ENCODE measurements around the gene SPEN.

The SPEN gene

GRCh38 chr1:15928971-15929965 is 81.8 kb downstream of the SPEN start:
- no peak overlapping the region for H3K4me3 ChIP-seq (ENCODE audit: low read length)
- no peak for DNase-seq (ENCODE audit: low read depth)
- no peak for TF ChIP-seq CTCF (conservative IDR thresholded peaks at IDR 0.05; ENCODE audit: low read depth, low read length)

GRCh38 chr1:15931401-15931800 is 83.9 kb downstream of the SPEN start:
- DNase-seq (ENCODE audit: low read depth), result no peak
- no peak for TF ChIP-seq CTCF (conservative IDR thresholded peaks at IDR 0.05; ENCODE audit: low read depth, low read length)
- H3K4me3 ChIP-seq (ENCODE audit: low read length), result no peak overlapping the region

GRCh38 chr1:15931884-15932283 is 84.4 kb downstream of the SPEN start:
- no peak overlapping the region for H3K4me3 ChIP-seq (ENCODE audit: low read length)
- TF ChIP-seq CTCF (conservative IDR thresholded peaks at IDR 0.05; ENCODE audit: low read depth, low read length), result no peak
- DNase-seq (ENCODE audit: low read depth), result no peak

GRCh38 chr1:15932612-15933011 is 85.1 kb downstream of the SPEN start:
- no peak for TF ChIP-seq CTCF (conservative IDR thresholded peaks at IDR 0.05; ENCODE audit: low read depth, low read length)
- DNase-seq (ENCODE audit: low read depth), result no peak
- H3K4me3 ChIP-seq (ENCODE audit: low read length), result no peak overlapping the region

- no peak for TF ChIP-seq CTCF (conservative IDR thresholded peaks at IDR 0.05; ENCODE audit: low read depth, low read length)
- no peak for DNase-seq (ENCODE audit: low read depth)
- no peak overlapping the region for H3K4me3 ChIP-seq (ENCODE audit: low read length)
Measured at GRCh38 chr1:15933684-15934083, 86.2 kb downstream of the SPEN start.

- DNase-seq (ENCODE audit: low read depth), result no peak
- TF ChIP-seq CTCF (conservative IDR thresholded peaks at IDR 0.05; ENCODE audit: low read depth, low read length), result no peak
- H3K4me3 ChIP-seq (ENCODE audit: low read length), result no peak overlapping the region
Measured at GRCh38 chr1:15934211-15935055, 86.9 kb downstream of the SPEN start.

Measured in retinal pigment epithelial cell (primary cell).